ENCODE data around the gene HES4. TPM values are rescaled to one million over a fixed set of nuclear protein-coding genes. Genes with fewer than 3 reads are reported as not detected.

HES4 gene
- total and polyA plus RNA-seq, 2 donors: 9.8 to 38.5 TPM

DNA sequence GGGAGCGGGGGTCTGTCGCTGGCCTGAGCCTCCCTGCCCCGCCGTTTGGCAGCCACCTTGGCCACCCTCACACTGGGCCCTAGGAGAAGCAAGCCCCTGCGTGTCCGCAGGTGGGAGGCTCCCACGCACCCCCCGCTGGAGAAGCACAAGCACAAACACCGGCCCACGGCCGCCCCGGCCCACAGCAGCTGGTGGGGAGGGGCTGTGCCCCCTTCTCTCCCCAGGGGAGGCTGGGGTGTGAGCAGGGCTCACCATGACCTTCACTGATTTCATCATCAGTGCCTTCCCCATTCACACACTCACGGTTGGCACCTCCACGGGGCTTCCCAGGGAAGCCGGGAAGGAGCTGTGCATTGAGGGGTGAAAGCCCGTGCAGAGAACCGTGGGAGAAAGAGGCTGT, 27.9 kb upstream of the HES4 start:
- H3K4me1 ChIP-seq (ENCODE audit: insufficient read depth): no peaks in the 10 kb centered on the region
- H3K36me3 ChIP-seq (ENCODE audit: insufficient read depth): no peaks in the 10 kb centered on the region
- no peak overlapping the region for H3K27ac ChIP-seq (ENCODE audit: low read depth)
- no peak overlapping the region for H3K4me3 ChIP-seq (ENCODE audit: low read depth, low read length)
- 87% methylated on average over 17 of the region's 17 CpGs for WGBS
- DNase-seq (ENCODE audit: extremely low spot score): no peak

DNA sequence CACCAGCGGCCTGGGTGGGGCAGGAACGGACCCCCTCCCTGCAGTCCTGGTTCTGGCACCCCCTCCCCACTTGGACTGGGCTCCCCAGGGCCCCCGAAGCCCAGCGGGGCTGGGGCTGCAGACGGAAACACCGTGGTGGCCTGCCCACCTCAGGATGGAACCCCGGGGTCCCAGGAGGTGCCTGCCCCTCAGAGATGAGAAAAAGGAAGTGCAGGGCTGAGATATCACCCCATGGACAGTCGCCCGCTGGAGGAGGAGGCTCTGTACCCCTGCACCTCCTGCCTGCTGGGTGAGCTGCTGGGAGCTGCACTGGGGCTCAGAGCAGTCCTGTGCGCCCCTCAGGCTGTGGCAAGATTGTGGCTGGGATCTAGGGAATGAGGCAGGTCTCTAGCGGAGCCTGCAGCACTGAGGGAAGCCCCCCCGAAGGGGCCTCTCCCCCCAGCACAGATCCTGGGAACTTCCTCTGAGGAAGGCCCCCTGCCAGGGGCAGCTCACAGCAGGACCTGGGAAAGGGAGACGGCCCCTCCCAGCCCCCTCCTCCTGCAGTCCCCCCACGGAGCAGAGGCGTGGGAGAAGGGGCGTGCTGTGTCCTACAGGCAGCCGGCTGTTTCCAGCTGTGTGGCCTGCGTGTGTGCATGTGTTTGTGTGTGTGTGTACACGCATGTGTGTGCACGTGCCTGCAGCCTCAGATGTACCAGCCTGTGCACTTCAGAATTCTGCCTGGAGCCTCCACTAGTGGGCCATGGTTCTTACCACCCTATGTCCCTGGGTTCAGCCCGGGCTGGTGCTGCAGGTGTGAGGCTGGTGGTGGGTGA, 26.9 kb upstream of the HES4 start:
- H3K4me1 ChIP-seq (ENCODE audit: insufficient read depth): no peaks in the 10 kb centered on the region

DNA sequence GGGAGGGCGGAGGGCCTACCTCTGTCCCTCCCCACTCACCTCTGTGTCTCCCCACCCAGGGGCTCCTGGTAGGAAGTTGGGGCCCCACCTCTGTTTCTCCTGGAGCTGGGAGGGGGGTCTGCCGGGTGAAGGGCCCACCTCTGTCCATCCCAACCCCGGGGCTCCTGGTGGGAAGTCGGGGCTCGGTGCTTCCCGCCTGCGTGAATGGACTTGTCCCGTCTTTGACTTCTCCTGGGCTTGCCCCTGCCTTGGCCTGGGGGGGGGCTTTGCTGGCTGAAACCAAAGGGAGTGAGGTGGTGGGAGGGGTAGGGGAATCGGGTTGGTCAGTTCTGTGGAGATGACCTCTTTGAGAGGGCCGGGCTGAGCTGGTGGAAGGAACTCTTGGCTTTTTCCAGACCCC, 25.8 kb upstream of the HES4 start:
- H3K4me3 ChIP-seq (ENCODE audit: low read depth, low read length): no peak overlapping the region
- no peak for DNase-seq (ENCODE audit: extremely low spot score)
- no peak overlapping the region for H3K27ac ChIP-seq (ENCODE audit: low read depth)
- WGBS: 80% methylated on average over 10 of the region's 10 CpGs
- no peaks in the 10 kb centered on the region for H3K36me3 ChIP-seq (ENCODE audit: insufficient read depth)
- H3K4me1 ChIP-seq (ENCODE audit: insufficient read depth): no peaks in the 10 kb centered on the region

More for the DNA sequence above, 26.9 kb upstream of the HES4 start:
- Histone ChIP-seq H3K27ac (ENCODE audit: low read depth) (no peak overlapping the region), H3K4me3 (ENCODE audit: low read depth, low read length) (no peak overlapping the region), H3K36me3 (ENCODE audit: insufficient read depth) (no peaks in the 10 kb centered on the region)
- WGBS: 67% methylated on average over 21 of the region's 21 CpGs
- no peak for DNase-seq (ENCODE audit: extremely low spot score)

DNA sequence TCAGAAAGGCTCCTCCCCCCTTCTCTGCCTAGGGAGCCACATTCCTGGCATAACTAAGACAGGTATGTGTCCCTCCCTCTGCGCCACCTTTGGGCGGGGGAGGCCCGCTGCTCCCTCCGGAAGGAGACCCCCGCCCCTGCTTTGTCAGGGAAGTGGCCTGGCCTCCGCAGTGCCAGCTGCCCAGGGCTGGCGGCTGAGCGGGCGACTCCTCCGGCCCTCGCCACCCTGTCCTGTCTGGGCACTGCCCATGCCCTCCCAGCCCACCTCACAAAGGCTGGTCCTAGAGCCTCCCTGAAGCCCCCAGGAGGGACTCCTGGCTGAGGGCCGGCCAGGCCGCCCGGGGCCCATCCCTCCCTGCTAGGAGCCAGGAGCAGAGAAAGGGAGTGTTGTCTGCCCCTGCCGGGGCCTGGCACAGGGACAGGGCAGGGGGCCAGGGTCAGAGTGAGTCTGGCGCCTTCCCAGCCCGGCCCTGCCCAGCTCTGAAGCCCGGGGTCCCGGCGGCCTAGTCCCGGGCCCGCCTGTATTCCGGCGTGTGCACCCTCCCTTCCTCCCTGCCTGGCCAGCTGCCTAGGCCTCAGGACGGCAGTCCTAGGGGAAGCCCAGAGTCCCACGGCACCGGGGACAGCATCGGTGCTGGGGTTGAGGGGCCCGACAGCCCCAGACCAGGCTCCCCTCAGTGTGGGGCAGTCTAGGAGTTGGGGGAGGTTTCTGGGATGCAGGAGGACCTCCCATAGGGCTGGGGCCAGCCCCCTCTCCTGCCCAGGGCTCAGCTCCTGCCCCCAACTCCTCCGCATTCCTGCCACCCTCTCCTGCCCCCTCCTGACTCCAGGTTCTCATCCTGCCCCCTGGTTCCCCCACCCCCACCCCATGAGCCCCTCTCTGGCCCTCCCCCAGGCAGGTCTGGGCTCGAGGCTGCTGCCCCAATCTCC, 25.1 kb upstream of the HES4 start:
- H3K36me3 ChIP-seq (ENCODE audit: insufficient read depth): no peaks in the 10 kb centered on the region
- H3K4me3 ChIP-seq (ENCODE audit: low read depth, low read length): no peak overlapping the region
- 61% methylated on average over 31 of the region's 31 CpGs for WGBS
- H3K27ac ChIP-seq (ENCODE audit: low read depth): no peak overlapping the region
- no peak for DNase-seq (ENCODE audit: extremely low spot score)
- no peaks in the 10 kb centered on the region for H3K4me1 ChIP-seq (ENCODE audit: insufficient read depth)

DNA sequence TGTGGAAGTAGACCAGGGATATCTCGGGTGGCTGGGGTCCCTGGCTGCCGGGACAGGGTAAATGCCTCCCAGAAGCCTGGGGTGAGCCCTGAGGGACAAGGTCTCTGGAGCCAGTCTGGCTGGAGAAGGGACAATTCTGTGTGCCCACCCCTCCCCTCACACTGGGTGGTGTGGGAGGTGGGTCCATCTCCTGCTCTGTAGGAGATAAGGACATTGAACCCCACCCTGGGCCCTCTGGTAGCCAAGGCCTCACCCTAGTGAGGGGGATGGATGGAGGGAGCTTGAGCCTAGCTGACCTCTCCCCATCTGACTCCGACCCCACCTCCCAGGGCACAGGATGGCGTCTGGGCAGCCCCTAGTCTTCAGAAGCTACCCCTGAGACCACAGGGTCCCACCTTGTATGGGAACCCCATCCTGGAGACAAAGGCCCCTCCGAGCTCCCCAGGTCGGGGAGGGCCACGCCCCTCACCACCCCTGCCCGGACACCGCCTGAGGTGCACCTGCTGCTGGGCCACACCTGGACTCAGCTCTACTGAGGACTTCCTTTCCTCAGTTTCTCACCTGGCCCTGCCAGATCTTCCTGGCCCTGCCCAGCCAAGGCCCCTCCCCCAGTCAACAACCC, 24.4 kb upstream of the HES4 start:
- Histone ChIP-seq H3K36me3 (ENCODE audit: insufficient read depth) (no peaks in the 10 kb centered on the region), H3K27ac (ENCODE audit: low read depth) (no peak overlapping the region), H3K4me1 (ENCODE audit: insufficient read depth) (no peaks in the 10 kb centered on the region), H3K4me3 (ENCODE audit: low read depth, low read length) (no peak overlapping the region)
- DNase-seq (ENCODE audit: extremely low spot score): no peak
- WGBS: 88% methylated on average over 9 of the region's 9 CpGs

DNA sequence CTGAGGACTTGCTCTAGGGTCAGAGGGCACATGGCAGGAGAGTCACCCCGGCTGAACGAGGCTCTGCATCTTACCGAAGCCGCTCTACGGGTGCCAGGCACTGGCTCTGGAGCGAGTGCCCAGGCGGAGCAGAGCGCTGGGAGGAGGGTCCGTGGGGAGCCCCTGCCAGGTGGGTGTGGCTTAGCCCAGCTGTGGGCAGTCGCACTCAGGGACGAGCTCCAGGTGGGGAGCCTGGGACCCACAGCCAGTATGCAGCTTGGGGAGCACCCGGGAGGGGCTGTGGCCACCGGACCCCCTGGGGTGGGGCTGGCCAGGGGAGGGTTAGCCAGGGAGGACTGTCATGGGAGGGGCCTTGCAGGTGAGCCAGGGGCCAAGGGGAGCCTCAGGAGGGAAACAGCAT, 23.8 kb upstream of the HES4 start:
- 71% methylated on average over 13 of the region's 13 CpGs for WGBS
- Histone ChIP-seq H3K27ac (ENCODE audit: low read depth) (no peak overlapping the region), H3K4me1 (ENCODE audit: insufficient read depth) (no peaks in the 10 kb centered on the region), H3K4me3 (ENCODE audit: low read depth, low read length) (no peak overlapping the region), H3K36me3 (ENCODE audit: insufficient read depth) (no peaks in the 10 kb centered on the region)
- DNase-seq (ENCODE audit: extremely low spot score): no peak

DNA sequence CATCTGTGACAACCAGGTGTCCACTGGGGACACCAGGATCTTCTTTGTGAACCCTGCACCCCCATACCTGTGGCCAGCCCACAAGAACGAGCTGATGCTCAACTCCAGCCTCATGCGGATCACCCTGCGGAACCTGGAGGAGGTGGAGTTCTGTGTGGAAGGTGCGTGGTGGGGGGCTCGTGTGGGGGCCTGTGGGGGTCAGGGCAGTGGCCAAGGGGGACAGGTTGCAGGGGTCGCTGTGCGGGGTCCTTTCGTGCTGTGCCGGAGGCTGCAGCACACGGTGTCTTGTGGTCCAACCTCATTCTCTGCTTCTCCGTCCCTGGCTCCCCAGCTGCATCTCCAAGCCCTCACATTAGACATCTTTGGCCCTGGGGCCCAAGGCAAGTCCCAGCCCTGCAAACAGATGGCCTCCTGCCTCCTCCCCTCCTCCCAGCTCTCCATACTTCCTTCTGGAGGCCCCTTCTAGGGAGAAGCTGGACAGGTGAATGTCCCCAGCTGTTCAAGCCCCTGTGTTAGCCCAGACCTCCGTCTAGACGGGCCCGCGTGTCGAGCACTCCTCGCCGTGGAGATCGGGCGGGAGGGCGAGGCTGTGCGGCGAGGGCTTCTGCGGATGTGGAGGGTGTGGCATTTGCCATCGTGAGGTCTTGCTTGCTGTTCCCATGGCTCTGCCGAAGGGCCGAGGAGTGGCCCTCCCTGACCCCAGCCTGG, 22.6 kb upstream of the HES4 start:
- no peaks in the 10 kb centered on the region for H3K4me1 ChIP-seq (ENCODE audit: insufficient read depth)
- 79% methylated on average over 27 of the region's 27 CpGs for WGBS
- no peak overlapping the region for H3K4me3 ChIP-seq (ENCODE audit: low read depth, low read length)
- no peak for DNase-seq (ENCODE audit: extremely low spot score)
- H3K36me3 ChIP-seq (ENCODE audit: insufficient read depth): no peaks in the 10 kb centered on the region
- no peak overlapping the region for H3K27ac ChIP-seq (ENCODE audit: low read depth)

DNA sequence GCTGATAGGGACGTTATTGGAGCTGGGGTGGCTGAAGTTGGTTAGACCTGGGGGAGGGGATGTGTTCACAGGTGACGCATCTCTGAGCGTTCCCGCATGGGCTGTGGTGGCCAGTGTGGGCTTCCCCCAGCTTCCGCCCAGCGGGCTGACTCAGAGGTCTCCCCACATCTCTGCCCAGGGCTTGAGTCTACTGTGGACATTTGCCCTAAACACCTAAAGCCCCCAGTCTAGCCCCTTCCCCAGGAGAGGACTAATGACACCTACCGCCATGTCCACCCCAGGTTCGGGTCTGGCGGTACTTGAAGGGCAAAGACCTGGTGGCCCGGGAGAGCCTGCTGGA, 22.0 kb upstream of the HES4 start:
- H3K4me1 ChIP-seq (ENCODE audit: insufficient read depth): no peaks in the 10 kb centered on the region
- no peak overlapping the region for H3K4me3 ChIP-seq (ENCODE audit: low read depth, low read length)
- no peak overlapping the region for H3K27ac ChIP-seq (ENCODE audit: low read depth)
- H3K36me3 ChIP-seq (ENCODE audit: insufficient read depth): no peaks in the 10 kb centered on the region
- no peak for DNase-seq (ENCODE audit: extremely low spot score)
- 94% methylated on average over 10 of the region's 10 CpGs for WGBS

DNA sequence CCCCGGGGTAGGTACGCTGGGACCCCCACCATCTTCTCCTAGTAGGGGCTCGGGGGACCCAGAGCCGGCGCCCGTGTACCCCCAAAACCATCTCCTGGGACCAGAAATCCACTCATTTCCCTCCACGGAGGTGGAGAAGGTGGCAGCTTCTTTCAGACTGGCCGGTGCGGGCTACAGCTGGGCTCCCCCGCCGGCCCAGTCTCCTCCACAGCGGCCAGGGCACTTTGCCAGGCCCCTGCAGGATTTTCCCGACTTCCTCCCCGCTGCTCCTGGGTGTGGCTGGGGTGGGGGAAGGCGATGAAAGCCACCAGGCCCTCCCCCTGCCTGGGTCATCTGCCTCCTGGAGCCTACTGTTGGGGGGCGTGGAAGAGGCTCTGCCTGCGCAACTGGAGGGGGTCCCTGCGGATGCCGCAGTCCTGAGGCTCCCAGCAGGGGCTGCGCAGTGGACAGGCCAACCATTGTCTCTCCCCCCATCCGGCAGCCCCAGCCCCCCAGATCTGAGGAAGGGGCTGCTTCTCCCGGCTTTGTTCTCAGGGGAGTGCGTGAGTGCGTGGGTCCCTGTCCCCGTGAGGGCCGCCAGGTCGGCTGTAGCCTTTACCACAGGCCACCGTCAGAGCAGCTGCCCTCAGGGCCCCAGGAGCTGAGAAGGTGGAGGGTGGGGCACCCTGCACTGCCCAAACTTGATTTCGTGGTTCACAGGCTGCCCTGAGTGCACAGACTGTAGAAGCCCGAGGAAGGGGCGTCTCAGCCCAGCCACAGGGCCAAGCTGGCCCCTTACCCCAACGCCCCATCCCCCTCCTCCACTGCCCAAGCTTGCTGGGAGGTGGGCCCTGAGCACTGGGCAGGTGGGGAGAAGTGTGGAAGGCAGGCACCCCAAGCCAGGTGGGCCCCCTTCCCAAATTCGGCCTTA, 21.4 kb upstream of the HES4 start:
- WGBS: 31% methylated on average over 33 of the region's 33 CpGs
- Histone ChIP-seq H3K27ac (ENCODE audit: low read depth) (no peak overlapping the region), H3K4me3 (ENCODE audit: low read depth, low read length) (peak overlapping the region; percentile 80), H3K4me1 (ENCODE audit: insufficient read depth) (no peaks in the 10 kb centered on the region), H3K36me3 (ENCODE audit: insufficient read depth) (no peaks in the 10 kb centered on the region)
- no peak for DNase-seq (ENCODE audit: extremely low spot score)

DNA sequence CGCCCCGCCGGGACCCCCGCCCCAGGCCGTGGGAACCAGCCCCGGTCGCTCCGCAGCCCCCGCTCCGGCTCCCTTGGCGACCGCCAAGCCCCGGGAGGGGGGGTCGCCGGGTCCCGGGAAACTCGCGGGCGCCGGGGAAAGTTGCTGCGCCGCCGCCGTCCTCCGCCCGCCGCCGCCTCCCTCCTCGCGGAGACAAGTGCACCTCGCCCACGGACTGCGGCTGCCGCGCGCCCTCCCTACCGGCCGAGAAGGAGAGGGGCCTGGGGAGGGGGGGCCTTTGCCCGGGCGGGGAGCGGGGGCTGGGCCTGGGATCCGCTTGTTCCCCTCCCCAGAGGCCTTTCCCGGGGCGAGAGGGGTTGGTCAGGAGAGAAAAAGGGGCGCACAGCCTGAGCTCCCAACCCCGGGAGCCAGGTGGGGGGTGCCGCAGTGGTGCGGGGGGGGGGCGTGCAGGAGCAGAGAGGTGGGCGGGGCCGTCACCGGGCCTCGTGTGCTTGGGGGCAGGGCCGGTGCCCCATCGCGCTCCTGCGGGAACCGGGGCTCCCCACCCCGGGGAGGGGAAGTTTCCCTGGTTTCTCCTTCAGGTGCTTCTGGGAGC, 20.6 kb upstream of the HES4 start:
- Histone ChIP-seq H3K27ac (ENCODE audit: low read depth) (peak overlapping the region; percentile 69), H3K4me1 (ENCODE audit: insufficient read depth) (no peaks in the 10 kb centered on the region), H3K36me3 (ENCODE audit: insufficient read depth) (no peaks in the 10 kb centered on the region), H3K4me3 (ENCODE audit: low read depth, low read length) (peak overlapping the region; percentile 80)
- under 1% methylated on average over 59 of the region's 59 CpGs for WGBS
- DNase-seq (ENCODE audit: extremely low spot score): no peak

DNA sequence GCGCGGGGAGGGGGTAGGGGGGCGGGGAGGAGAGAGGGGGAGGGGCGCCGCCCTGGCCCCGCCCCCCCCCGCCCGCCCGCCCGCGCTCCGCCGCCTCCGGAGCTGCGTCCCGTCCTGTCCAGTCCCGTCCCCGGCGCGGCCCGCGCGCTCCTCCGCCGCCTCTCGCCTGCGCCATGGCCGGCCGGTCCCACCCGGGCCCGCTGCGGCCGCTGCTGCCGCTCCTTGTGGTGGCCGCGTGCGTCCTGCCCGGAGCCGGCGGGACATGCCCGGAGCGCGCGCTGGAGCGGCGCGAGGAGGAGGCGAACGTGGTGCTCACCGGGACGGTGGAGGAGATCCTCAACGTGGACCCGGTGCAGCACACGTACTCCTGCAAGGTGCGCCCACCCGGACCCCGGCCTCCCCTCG, 20.1 kb upstream of the HES4 start, which contains the start of gene AGRN:
Gene AGRN (plus strand): TSS at position 121 of the 405 bp plus-strand sequence. CDS start 53 bp downstream, at position 174.
- Histone ChIP-seq H3K36me3 (ENCODE audit: insufficient read depth) (no peaks in the 10 kb centered on the region), H3K27ac (ENCODE audit: low read depth) (peak within 1 kb of the TSS; percentile 76), H3K4me3 (ENCODE audit: low read depth, low read length) (peak within 1 kb of the TSS; percentile 80), H3K4me1 (ENCODE audit: insufficient read depth) (no peaks in the 10 kb centered on the region)
- no peak for DNase-seq (ENCODE audit: extremely low spot score)
- WGBS: under 1% methylated on average over 43 of the region's 58 CpGs

All from urinary bladder (tissue), 4 donors.